Activated T-cell treated with anti-CD3 and anti-CD28 coated beads, Interleukin-2, amount 50 U/mL, for 72 hours (primary cell): Measurements from ENCODE around the gene FBN3. TPM values are rescaled to one million over a fixed set of nuclear protein-coding genes. Genes with fewer than 3 reads are reported as not detected.
"Not testable (repeated sequence)": the region's sequence is repeated elsewhere in the genome, so short reads cannot be mapped to it uniquely, and the experiment has no call there.

Source experiments
- ATAC-seq, 2 donors: fragments of 150-1000 bp; cut with Tn5 transposase; replicated peaks in 1 of 2; 2 replicates each; pipeline ENCODE4 v1.10.0; 2021; ENCODE audit warnings: moderate library complexity in 2 of 2, mild to moderate bottlenecking in 1 of 2
- DNase-seq, 2 donors: peaks; one replicate each; pipeline ENCODE4 v3.0.0; 2021 to 2022; ENCODE audit warnings: mixed read lengths in 1 of 2
- H3K27ac Mint-ChIP-seq: one replicate; pipeline ENCODE4 v1.8.0; 2022; ENCODE audit warnings: mild to moderate bottlenecking, moderate library complexity, mixed read lengths
- H3K27me3 Mint-ChIP-seq: one replicate; pipeline ENCODE4 v1.8.0; 2022; ENCODE audit warnings: low read depth, mixed read lengths
- H3K36me3 Mint-ChIP-seq, 2 donors: one replicate each; pipeline ENCODE4 v1.8.0; 2022; ENCODE audit warnings: mixed read lengths in 2 of 2, mild to moderate bottlenecking in 1 of 2; ENCODE audit not compliant: insufficient read depth in 2 of 2
- H3K4me1 Mint-ChIP-seq: one replicate; pipeline ENCODE4 v1.8.0; 2022; ENCODE audit warnings: low read depth, mixed read lengths
- H3K4me3 Mint-ChIP-seq, 2 donors: one replicate each; pipeline ENCODE4 v1.8.0; 2022; ENCODE audit warnings: mild to moderate bottlenecking in 2 of 2, mixed read lengths in 2 of 2, moderate library complexity in 2 of 2
- H3K9me3 Mint-ChIP-seq, 2 donors: one replicate each; pipeline ENCODE4 v1.8.0; 2022; ENCODE audit warnings: mixed read lengths in 2 of 2
- total RNA-seq, 2 donors: library from RNA; stranded (reverse); gene quantifications; one replicate each; pipeline ENCODE4 v1.2.3, GENCODE V29; 2022

Gene FBN3
- total RNA-seq, 2 donors from 2014 or later: not detected

DNA sequence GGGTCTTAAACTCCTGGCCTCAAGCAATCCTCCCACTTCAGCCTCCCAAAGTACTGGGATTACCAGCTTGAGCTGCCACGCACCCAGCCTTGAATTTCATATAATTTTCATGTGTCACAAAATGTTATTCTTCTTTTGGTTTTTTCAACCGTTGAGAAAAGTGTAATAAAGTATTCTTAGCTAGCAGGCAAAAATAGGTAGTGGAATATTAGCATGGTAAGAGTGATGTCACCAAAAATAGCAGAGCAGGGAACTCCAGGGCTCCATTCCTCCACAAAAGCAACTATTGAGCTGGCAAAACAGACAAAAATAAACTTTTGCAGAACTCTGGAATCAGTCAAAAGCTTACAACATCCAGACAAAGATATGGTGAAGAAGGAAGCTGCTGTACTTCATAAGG, 43.9 kb downstream of the FBN3 start:
- H3K27me3 Mint-ChIP-seq: peaks cover 9% of the 10 kb centered on the region
- H3K27ac Mint-ChIP-seq: no peak overlapping the region
- H3K9me3 Mint-ChIP-seq: no peaks in the 10 kb centered on the region
- ATAC-seq (no peak), DNase-seq (no peak)
- no peaks in the 10 kb centered on the region for H3K36me3 Mint-ChIP-seq
- H3K4me1 Mint-ChIP-seq: no peaks in the 10 kb centered on the region
- no peak overlapping the region for H3K4me3 Mint-ChIP-seq

DNA sequence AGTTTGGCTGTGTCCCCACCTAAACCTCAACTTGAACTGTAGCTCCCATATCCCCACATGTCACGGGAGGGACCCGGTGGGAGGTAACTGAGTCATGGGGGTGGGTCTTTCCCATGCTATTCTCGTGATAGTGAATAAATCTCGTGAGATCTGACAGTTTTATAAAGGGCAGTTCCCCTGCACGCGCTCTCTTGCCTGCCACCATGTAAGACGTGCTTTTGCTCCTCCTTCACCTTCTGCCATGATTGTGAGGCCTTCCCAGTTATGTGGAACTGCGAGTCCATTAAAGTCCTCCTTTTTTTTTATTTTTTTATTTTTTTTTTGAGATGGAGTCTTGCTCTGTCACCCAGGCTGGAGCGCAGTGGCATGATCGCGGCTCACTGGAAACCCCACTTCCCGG, 47.5 kb downstream of the FBN3 start:
- DNase-seq, ATAC-seq, H3K27ac Mint-ChIP-seq, H3K36me3 Mint-ChIP-seq, H3K4me1 Mint-ChIP-seq, H3K4me3 Mint-ChIP-seq, H3K9me3 Mint-ChIP-seq: not testable (repeated sequence)
- peaks cover 12% of the 10 kb centered on the region for H3K27me3 Mint-ChIP-seq

DNA sequence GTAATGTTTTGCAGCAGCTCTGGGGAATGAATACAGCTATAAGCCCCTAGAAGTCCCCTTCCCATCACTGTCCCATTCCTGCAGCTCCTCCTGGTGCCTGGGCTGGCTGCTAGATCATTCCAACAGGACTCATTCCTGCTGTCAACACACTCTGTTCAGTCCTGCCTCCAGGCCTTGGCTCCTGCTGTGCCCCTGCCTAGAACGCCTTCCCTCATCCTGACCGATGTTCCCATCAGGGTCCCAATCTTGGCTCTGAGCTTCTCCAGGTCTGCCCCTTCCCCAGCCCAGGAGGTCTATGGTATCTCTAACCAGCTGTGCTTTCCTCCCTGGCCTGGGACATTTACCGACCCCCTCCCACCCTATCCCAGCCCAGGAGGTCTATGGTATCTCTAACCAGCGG, 48.1 kb downstream of the FBN3 start:
- DNase-seq: no peak
- H3K4me3 Mint-ChIP-seq: no peak overlapping the region
- no peaks in the 10 kb centered on the region for H3K4me1 Mint-ChIP-seq
- no peak overlapping the region for H3K27ac Mint-ChIP-seq
- peaks cover 0 to 6% of the 10 kb centered on the region in 2 donors for H3K9me3 Mint-ChIP-seq
- peaks cover 12% of the 10 kb centered on the region for H3K27me3 Mint-ChIP-seq
- ATAC-seq: no peak
- peaks cover 6% of the 10 kb centered on the region in 2 donors for H3K36me3 Mint-ChIP-seq

DNA sequence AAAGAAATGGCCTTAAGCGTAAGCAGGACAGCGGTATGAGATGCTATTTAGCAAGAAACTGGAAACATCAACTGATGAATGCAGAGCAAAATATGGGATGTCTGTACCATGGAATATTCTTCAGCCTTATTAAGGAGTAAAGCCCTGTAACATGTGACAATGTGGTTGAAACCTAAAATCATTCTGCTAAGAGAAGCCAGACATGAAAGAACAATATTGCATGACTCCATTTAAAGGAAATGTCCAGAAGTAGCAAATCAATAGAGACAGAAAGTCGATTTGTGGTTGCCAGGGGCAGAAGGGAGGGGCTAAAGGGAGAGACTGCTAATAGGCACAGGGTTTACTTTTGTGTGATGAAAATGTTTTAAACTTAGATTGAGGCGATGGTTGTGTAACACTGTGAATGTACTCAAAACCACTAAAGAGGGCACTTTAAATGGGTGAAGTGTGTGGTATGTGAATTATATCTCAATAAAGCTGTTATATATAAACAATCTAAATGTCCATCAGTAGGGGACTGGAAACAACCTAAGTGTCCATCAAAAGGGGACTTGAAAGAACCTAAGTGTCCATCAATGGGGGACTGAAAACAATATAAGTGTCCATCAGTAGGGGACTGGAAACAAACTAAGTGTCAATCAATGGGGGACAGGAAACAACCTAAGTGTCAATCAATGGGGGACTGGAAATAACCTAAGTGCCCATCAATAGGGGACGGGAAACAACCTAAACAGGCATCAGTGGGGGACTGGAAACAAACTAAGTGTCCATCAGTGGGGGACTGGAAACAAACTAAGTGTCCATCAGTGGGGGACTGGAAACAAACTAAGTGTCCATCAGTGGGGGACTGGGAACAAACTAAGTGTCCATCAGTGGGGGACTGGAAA, 51.5 kb downstream of the FBN3 start:
- no peak for ATAC-seq
- Mint-ChIP-seq H3K4me1 (no peaks in the 10 kb centered on the region), H3K9me3 (peaks cover 2 to 15% of the 10 kb centered on the region in 2 donors), H3K27me3 (peaks cover 12% of the 10 kb centered on the region), H3K36me3 (peaks cover 11 to 13% of the 10 kb centered on the region in 2 donors), H3K4me3 (no peak overlapping the region), H3K27ac (no peak overlapping the region)
- DNase-seq: no peak

DNA sequence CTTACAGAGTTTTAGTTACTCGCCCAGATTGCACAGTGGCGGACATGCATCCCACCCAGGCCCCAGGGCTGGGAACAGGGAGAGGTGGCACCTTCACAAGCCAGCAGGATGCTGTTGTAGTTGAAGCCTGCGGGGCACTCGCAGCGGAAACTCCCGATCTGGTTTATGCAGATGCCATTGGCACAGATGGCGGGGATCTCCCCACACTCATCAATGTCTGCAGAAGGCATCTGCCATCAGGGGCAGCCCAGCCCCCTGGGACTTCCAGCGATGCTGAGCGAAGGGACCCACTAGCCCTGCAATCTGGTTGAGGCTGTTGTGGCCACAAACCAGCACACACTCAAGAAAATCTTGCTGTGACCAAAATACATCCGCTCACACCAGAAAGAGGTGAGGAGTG, 52.2 kb downstream of the FBN3 start:
- DNase-seq (no peak), ATAC-seq (no peak)
- Mint-ChIP-seq H3K4me1 (no peaks in the 10 kb centered on the region), H3K9me3 (peaks cover 2 to 15% of the 10 kb centered on the region in 2 donors), H3K27ac (no peak overlapping the region), H3K4me3 (no peak overlapping the region), H3K36me3 (peaks cover 11 to 13% of the 10 kb centered on the region in 2 donors), H3K27me3 (peaks cover 12% of the 10 kb centered on the region)

DNA sequence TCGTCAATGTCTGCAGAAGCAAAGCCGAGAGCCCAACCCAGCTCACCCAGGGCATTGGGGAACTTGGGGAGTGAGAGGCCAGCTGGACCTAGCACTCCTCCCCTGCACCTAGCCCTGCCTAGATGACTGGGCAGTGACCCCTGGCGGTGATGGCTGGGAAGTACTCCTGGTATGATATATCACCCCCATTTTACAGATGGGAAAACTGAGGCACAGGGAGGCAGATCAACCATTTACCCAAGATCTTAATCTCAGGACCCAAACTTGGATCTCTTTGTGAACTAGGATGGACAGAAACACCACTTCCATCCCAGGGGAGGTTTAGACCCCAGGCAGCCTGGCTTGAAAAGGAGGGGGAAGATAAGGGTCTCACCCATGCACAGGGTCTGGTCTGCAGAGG, 53.3 kb downstream of the FBN3 start:
- no peak for ATAC-seq
- peaks cover 12% of the 10 kb centered on the region for H3K27me3 Mint-ChIP-seq
- DNase-seq: no peak
- H3K9me3 Mint-ChIP-seq: peaks cover 2 to 15% of the 10 kb centered on the region in 2 donors
- H3K4me3 Mint-ChIP-seq: no peak overlapping the region
- H3K4me1 Mint-ChIP-seq: no peaks in the 10 kb centered on the region
- H3K27ac Mint-ChIP-seq: no peak overlapping the region
- peaks cover 11 to 13% of the 10 kb centered on the region in 2 donors for H3K36me3 Mint-ChIP-seq

DNA sequence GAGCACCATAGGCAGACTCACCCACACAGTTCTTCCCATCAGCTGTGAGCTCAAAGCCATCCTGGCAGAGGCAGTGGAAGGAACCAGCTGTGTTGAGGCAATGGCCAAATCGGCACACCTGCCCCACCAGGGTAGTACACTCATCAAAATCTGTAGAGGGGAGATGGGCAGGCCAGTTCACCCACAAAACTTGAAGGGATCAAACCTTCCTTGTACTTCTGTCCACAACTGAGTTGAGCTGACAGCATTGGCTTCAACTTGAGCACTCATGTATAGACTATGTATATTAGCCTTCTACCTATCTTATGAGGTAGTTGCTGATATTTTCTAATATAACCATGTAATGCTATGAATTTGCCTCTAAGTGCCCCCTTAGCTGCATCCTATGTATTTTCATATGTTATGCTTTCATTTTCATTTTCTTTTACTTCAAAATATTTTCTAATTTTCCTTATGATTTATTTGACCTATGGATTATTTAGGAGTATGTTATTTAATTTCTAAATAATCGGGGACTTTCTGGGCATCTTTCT, 54.0 kb downstream of the FBN3 start:
- no peak overlapping the region for H3K4me3 Mint-ChIP-seq
- DNase-seq: no peak
- peaks cover 2 to 15% of the 10 kb centered on the region in 2 donors for H3K9me3 Mint-ChIP-seq
- ATAC-seq: no peak
- peaks cover 11 to 13% of the 10 kb centered on the region in 2 donors for H3K36me3 Mint-ChIP-seq
- peaks cover 12% of the 10 kb centered on the region for H3K27me3 Mint-ChIP-seq
- H3K27ac Mint-ChIP-seq: no peak overlapping the region
- H3K4me1 Mint-ChIP-seq: no peaks in the 10 kb centered on the region

DNA sequence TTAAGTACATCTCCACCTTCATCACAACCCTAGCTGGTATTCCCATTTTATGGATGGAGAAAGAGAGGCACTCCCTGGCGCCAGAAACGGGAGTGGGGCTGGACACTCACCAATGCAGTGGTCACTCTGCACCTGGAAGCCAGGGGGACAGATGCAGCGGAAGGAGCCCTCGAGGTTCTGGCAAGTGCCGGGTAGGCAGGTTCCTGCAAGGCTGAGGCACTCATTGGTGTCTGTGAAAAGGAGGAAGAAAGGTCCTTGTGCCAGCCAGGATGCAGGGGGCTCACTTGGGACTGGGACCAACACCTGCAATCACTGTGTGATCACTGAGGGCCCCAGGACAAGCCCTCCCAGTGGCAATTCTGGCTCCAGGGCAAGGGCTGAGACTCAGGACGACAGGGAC, 55.1 kb downstream of the FBN3 start:
- H3K4me1 Mint-ChIP-seq: no peaks in the 10 kb centered on the region
- no peak overlapping the region for H3K4me3 Mint-ChIP-seq
- DNase-seq (no peak), ATAC-seq (no peak)
- no peak overlapping the region for H3K27ac Mint-ChIP-seq
- H3K27me3 Mint-ChIP-seq: peaks cover 12% of the 10 kb centered on the region
- H3K36me3 Mint-ChIP-seq: peaks cover 11 to 13% of the 10 kb centered on the region in 2 donors
- H3K9me3 Mint-ChIP-seq: peaks cover 2 to 15% of the 10 kb centered on the region in 2 donors

DNA sequence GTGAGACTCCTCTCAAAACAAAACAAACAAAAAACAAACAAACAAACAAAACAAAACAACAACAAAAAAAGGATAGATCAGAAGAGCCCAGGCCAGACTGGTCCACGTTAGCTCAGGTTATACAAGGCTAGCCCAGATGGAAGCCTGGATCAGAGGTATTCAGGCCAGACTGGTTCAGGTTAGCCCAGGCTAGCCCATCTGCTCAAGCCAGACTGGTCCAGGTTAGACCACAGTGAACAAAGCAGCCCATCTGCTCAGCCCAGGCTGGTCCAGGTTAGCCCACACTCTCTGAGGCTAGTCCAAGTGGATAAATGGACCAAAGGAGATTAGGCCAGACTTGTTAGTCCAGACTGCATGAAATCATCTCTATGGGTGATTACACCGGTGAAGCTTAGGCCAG, 55.7 kb downstream of the FBN3 start:
- Mint-ChIP-seq H3K27ac (no peak overlapping the region), H3K27me3 (peaks cover 12% of the 10 kb centered on the region), H3K4me3 (no peak overlapping the region), H3K9me3 (peaks cover 2 to 15% of the 10 kb centered on the region in 2 donors), H3K4me1 (no peaks in the 10 kb centered on the region), H3K36me3 (peaks cover 11 to 13% of the 10 kb centered on the region in 2 donors)
- ATAC-seq: no peak
- no peak for DNase-seq

DNA sequence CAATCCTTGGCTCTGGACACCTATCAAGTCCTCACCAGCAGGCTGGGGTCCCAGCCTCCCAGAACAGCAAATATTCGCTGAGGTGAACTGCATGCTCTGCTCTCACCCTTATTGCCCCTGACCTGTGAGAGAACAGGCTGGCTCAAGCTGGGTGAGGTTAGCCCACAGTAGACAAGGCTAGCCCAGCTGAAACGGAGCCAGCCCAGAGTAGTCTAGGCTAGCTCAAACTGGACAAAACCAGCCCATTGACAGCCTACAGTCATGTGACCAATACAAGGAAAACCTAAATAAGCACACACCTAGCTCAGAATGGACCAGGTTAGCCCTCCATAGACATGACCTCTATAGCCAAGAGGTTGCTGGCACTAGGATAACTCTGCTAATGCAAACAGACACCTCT, 58.4 kb downstream of the FBN3 start:
- DNase-seq (no peak), ATAC-seq (no peak)
- Mint-ChIP-seq H3K27ac (no peak overlapping the region), H3K36me3 (peaks cover 4 to 5% of the 10 kb centered on the region in 2 donors), H3K4me1 (no peaks in the 10 kb centered on the region), H3K27me3 (no peaks in the 10 kb centered on the region), H3K9me3 (peaks cover 2 to 8% of the 10 kb centered on the region in 2 donors), H3K4me3 (no peak overlapping the region)

DNA sequence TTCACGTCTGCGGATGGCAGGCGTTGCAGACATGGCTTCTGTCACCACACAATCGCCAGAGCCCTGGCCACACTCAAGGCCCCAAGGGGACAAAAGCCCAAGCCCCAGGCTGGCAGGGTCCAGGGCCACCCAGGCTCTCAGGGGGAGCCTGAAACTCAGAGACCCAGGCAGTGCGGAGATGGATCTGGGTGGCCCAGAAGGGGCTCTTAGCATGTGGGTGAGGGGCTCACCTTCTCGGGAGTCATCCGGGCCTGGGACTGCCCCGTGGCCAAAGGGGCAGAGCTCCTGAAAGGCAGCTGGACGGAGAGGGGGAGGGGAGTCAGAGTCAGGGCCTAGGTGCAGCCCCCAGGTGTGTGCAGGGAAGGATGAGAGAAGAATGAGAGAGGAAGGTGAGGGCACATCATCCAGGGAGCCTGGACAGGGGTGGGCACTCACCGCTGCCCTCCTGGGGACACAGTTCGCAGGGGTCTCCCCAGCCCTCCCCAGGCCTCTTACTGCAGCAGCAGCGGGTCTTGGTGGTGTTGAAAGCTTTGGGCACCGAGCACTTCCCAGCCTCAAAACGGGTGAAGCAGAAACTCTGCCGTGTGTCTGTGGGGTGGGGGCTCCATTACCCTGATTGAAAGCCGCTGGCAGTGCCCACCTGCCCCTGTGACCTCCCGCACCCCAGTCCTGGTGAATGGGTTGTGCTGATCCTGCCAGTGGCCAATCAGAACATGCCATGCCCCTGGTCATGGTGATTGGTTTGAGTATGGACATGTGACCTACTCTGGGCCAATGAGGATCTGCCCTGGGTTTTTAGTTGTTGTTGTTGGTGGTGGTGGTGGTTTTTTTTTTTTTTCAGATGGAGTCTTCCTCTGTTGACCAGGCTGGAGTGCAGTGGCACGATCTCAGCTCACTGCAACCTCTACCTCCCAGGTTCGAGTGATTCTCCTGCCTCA, 59.5 kb downstream of the FBN3 start:
- Mint-ChIP-seq H3K36me3 (peaks cover 4 to 5% of the 10 kb centered on the region in 2 donors), H3K9me3 (peaks cover 2 to 8% of the 10 kb centered on the region in 2 donors), H3K27ac (no peak overlapping the region), H3K27me3 (no peaks in the 10 kb centered on the region), H3K4me3 (no peak overlapping the region), H3K4me1 (no peaks in the 10 kb centered on the region)
- no peak for DNase-seq
- no peak for ATAC-seq

DNA sequence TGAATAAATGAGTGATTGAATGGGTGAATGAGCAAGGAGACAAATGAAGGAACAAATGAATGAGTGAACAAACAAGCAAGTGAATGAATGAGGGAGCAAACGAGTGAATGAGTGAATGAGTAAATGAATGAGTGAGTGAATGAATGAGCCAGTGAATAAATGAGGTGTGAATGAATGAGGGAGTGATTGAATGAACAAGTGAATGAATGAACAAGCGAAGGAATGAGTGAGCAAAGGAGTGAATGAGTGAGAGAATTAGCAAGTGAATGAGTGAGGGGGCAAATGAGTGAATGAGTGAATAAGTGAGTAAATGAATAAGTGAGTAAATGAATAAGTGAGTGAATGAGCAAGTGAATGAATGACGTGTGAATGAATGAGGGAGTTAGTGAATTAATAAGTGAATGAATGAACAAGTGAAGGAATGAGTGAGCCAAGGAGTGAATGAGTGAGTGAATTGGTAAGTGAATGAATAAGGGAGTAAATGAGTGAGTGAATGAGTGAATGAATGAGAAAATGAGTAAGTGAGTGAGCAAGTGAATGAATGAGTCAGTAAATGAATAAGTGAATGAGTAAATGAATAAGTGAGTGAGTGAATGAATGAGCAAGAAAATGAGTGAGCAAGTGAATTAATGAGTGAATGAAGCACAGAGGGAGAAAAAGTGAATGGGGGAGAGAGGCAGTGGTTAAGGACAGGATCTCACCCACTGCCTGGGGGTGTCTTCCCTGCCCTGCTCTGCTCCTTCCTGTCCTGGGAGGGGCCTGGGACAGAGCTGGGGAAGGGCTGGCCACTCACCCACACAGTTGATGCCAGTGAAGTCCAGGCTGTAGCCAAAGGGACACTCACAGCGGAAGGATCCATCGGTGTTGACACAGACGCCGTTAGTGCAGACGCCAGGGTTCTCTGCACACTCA, 60.4 kb downstream of the FBN3 start:
- ATAC-seq: no peak
- no peak for DNase-seq
- H3K4me1 Mint-ChIP-seq: no peaks in the 10 kb centered on the region
- H3K27ac Mint-ChIP-seq: no peak overlapping the region
- no peak overlapping the region for H3K4me3 Mint-ChIP-seq
- peaks cover 0 to 2% of the 10 kb centered on the region in 2 donors for H3K9me3 Mint-ChIP-seq
- H3K36me3 Mint-ChIP-seq: peaks cover 2 to 3% of the 10 kb centered on the region in 2 donors
- H3K27me3 Mint-ChIP-seq: no peaks in the 10 kb centered on the region
